C4-2B (cell line): ENCODE measurements around the gene SLIT3.

Source experiments
- ZFX ChIP-seq: fragments of 450-650 bp; IDR thresholded peaks from 2 replicates; pipeline ENCODE4 v1.6.1; 2017
- TF ChIP-seq, protein P1 (sequence below): fragments of 450-650 bp; conservative IDR thresholded peaks from 2 replicates; pipeline ENCODE4 v1.5.1; 2017; ENCODE audit warnings: mild to moderate bottlenecking

DNA sequence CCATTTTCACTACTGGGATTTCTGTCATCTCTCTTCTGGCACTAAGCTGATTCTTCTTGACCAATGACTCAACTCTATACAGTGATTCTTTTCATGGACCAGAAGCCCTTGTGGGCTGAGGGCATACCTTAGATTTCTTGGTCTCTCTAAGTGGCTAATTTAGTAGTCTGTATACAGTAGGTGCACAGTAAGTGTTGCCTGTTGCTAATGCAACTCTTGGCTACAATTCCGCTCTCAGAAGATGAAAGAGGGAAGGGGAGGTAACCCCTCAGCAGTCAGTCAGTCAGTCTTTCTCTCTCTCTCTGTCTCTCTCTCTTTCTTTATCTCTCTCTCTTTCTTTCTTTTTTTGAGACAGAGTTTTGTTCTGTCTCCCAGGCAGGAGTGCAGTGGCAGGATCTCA, 606.6 kb downstream of the SLIT3 start:
- TF ChIP-seq, protein P1, sequence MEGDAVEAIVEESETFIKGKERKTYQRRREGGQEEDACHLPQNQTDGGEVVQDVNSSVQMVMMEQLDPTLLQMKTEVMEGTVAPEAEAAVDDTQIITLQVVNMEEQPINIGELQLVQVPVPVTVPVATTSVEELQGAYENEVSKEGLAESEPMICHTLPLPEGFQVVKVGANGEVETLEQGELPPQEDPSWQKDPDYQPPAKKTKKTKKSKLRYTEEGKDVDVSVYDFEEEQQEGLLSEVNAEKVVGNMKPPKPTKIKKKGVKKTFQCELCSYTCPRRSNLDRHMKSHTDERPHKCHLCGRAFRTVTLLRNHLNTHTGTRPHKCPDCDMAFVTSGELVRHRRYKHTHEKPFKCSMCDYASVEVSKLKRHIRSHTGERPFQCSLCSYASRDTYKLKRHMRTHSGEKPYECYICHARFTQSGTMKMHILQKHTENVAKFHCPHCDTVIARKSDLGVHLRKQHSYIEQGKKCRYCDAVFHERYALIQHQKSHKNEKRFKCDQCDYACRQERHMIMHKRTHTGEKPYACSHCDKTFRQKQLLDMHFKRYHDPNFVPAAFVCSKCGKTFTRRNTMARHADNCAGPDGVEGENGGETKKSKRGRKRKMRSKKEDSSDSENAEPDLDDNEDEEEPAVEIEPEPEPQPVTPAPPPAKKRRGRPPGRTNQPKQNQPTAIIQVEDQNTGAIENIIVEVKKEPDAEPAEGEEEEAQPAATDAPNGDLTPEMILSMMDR = no peak
- TF ChIP-seq ZFX = no peak
